IMR-90 (cell line): Measurements from ENCODE around the gene SLIT3. TPM values are rescaled to one million over a fixed set of nuclear protein-coding genes. Genes with fewer than 3 reads are reported as not detected.

Experiments
- ATAC-seq: fragments of 200-7000 bp; cut with Tn5 transposase; 2 replicates; pipeline ENCODE4 v1.9.1; 2020; ENCODE audit warnings: low read depth, mild to moderate bottlenecking, moderate library complexity
- BruUV-seq: library from RNA; stranded (reverse); fragments of 400-500 nt; replicated peaks from 2 replicates; lab custom pipeline; 2021; lab: Mats Ljungman, UMichigan
- CTCF ChIA-PET: fragments of 300-600 bp; formaldehyde crosslinking; extraction: SDS; loops from one replicate; lab custom pipeline; 2021; ENCODE audit warnings: antibody characterized with exemption; lab: Yijun Ruan, JAX
- POLR2A ChIA-PET: fragments of 300-600 bp; sonication (Branson Sonifier 250); formaldehyde crosslinking; loops from one replicate; lab custom pipeline; 2022; ENCODE audit warnings: antibody characterized with exemption; ENCODE audit not compliant: unreplicated experiment; lab: Charles Lee
- DNase-seq: peaks from one replicate; pipeline ENCODE4 v3.0.0; 2013
- H2AFZ ChIP-seq: replicated peaks from 2 replicates; pipeline ENCODE3; 2013; ENCODE audit warnings: low read length, mild to moderate bottlenecking; ENCODE audit not compliant: poor library complexity
- H2AK5ac ChIP-seq: 2 replicates; pipeline ENCODE4 v1.6.1; 2013; ENCODE audit warnings: low read depth, low read length, inconsistent platforms
- H2AK9ac ChIP-seq: replicated peaks from 2 replicates; pipeline ENCODE3; 2013; ENCODE audit warnings: mild to moderate bottlenecking, low read depth, low read length, moderate library complexity; ENCODE audit not compliant: poor library complexity
- H2BK120ac ChIP-seq: 2 replicates; pipeline ENCODE4 v1.6.1; 2013; ENCODE audit warnings: low read depth, low read length, inconsistent platforms
- H2BK15ac ChIP-seq: 3 replicates; pipeline ENCODE4 v1.6.1; 2013; ENCODE audit warnings: low read depth, low read length, inconsistent platforms
- H2BK20ac ChIP-seq: 2 replicates; pipeline ENCODE4 v1.6.1; 2013; ENCODE audit warnings: low read depth, mild to moderate bottlenecking, inconsistent platforms, low read length, moderate library complexity
- H2BK5ac ChIP-seq: 2 replicates; pipeline ENCODE4 v1.6.1; 2013; ENCODE audit warnings: mild to moderate bottlenecking, low read depth, low read length, inconsistent platforms; ENCODE audit not compliant: poor library complexity, severe bottlenecking
- H3K14ac ChIP-seq: replicated peaks from 2 replicates; pipeline ENCODE4 v1.6.1; 2013; ENCODE audit warnings: low read depth, low read length, inconsistent platforms
- H3K18ac ChIP-seq: 2 replicates; pipeline ENCODE4 v1.6.1; 2013; ENCODE audit warnings: low read depth, low read length, control low read depth
- H3K23ac ChIP-seq: 2 replicates; pipeline ENCODE4 v1.6.1; 2013; ENCODE audit warnings: low read depth, low read length, inconsistent platforms
- H3K27ac ChIP-seq: 2 replicates; pipeline ENCODE4 v1.5.1; 2013; ENCODE audit warnings: mild to moderate bottlenecking, control low read depth, low read length; ENCODE audit not compliant: insufficient read depth
- H3K27me3 ChIP-seq: 2 replicates; pipeline ENCODE4 v1.6.1; 2013; ENCODE audit warnings: low read length; ENCODE audit not compliant: control insufficient read depth, insufficient read depth
- H3K36me3 ChIP-seq: 2 replicates; pipeline ENCODE4 v1.6.1; 2013; ENCODE audit warnings: low read length, mixed read lengths; ENCODE audit not compliant: control insufficient read depth, insufficient read depth
- H3K4ac ChIP-seq: 2 replicates; pipeline ENCODE4 v1.6.1; 2013; ENCODE audit warnings: low read depth, low read length, inconsistent platforms
- H3K4me1 ChIP-seq: 2 replicates; pipeline ENCODE4 v1.6.1; 2013; ENCODE audit warnings: low read length, mixed read lengths; ENCODE audit not compliant: control insufficient read depth, insufficient read depth
- H3K4me2 ChIP-seq: 2 replicates; pipeline ENCODE4 v1.6.1; 2013; ENCODE audit warnings: low read depth, mild to moderate bottlenecking, control low read depth, low read length, moderate library complexity
- H3K4me3 ChIP-seq: 2 replicates; pipeline ENCODE4 v1.5.1; 2013; ENCODE audit warnings: low read depth, mild to moderate bottlenecking, control low read depth, low read length, moderate library complexity; ENCODE audit not compliant: insufficient read depth
- H3K56ac ChIP-seq: 2 replicates; pipeline ENCODE4 v1.6.1; 2013; ENCODE audit warnings: low read length, inconsistent platforms; ENCODE audit not compliant: insufficient read depth; ENCODE audit errors: extremely low read depth
- H3K79me1 ChIP-seq, 2 experiments: 2 replicates each; pipeline ENCODE4 v1.6.1; 2013; ENCODE audit warnings: low read length in 2 of 2, inconsistent platforms in 1 of 2, low read depth in 1 of 2
- H3K9ac ChIP-seq: 2 replicates; pipeline ENCODE4 v1.6.1; 2013; ENCODE audit warnings: low read depth, low read length, control low read depth
- H3K9me1 ChIP-seq: 2 replicates; pipeline ENCODE4 v1.6.1; 2013; ENCODE audit warnings: low read length, inconsistent platforms; ENCODE audit not compliant: insufficient read depth
- H3K9me3 ChIP-seq: 2 replicates; pipeline ENCODE4 v1.6.1; 2013; ENCODE audit warnings: low read length; ENCODE audit not compliant: control insufficient read depth, insufficient read depth
- H4K20me1 ChIP-seq: 2 replicates; pipeline ENCODE4 v1.6.1; 2013; ENCODE audit warnings: low read length, inconsistent platforms; ENCODE audit not compliant: insufficient read depth
- H4K5ac ChIP-seq: 2 replicates; pipeline ENCODE4 v1.6.1; 2013; ENCODE audit warnings: mild to moderate bottlenecking, low read depth, low read length, control low read depth
- H4K8ac ChIP-seq, 2 experiments: 2 replicates each; pipeline ENCODE4 v1.6.1; 2013; ENCODE audit warnings: low read depth in 2 of 2, low read length in 2 of 2, control low read depth in 1 of 2, inconsistent platforms in 1 of 2
- H4K91ac ChIP-seq: 2 replicates; pipeline ENCODE4 v1.6.1; 2013; ENCODE audit warnings: low read depth, low read length, inconsistent platforms; ENCODE audit not compliant: insufficient read depth
- BHLHE40 ChIP-seq: fragments of 150-350 bp; IDR thresholded peaks from 2 replicates; pipeline ENCODE4 v1.6.1; 2016; ENCODE audit warnings: mild to moderate bottlenecking, low read depth, low read length
- MAZ ChIP-seq: IDR thresholded peaks from 2 replicates; pipeline ENCODE4 v1.6.1; 2012; ENCODE audit warnings: low read depth, mild to moderate bottlenecking, low read length, improper control_type of control experiment, moderate library complexity, borderline replicate concordance
- NFE2L2 ChIP-seq: fragments of 150-350 bp; IDR thresholded peaks from 2 replicates; pipeline ENCODE4 v1.6.1; 2016; ENCODE audit warnings: low read depth, mild to moderate bottlenecking, low read length
- WGBS, 2 experiments: methylation state at CpG; one replicate each; pipeline versions ENCODE4 v1.1.5 to v1.1.7; 2013; ENCODE audit warnings: missing lambda C conversion rate in 2 of 2; ENCODE audit not compliant: insufficient read length in 1 of 2; ENCODE audit errors: extremely low coverage in 2 of 2; 5-methylcytosine and 5-hydroxymethylcytosine counted together
- dilution Hi-C: fragments of 300-500 bp; cut with HindIII; formaldehyde crosslinking; loops from one replicate; pipeline ENCODE4 v1.14.3; 2018; ENCODE audit warnings: low sequenced_read_pairs; ENCODE audit not compliant: unreplicated experiment
- in situ Hi-C: fragments of 300-500 bp; cut with MboI; formaldehyde crosslinking; loops from 3 replicates; pipeline ENCODE4 v1.14.3; 2019; ENCODE audit warnings: low sequenced_read_pairs, inconsistent platforms, mixed read lengths
- intact Hi-C: fragments of 100-400 bp; cut with micrococcal nuclease; formaldehyde crosslinking; loops from 2 replicates; pipeline ENCODE4 v1.10.0; 2022
- polyA plus RNA-seq, 3 experiments: library from polyadenylated mRNA; depleted of rRNA; stranded (reverse); fragments of >200 nt; gene quantifications; 2 replicates each; pipeline ENCODE4 v1.2.3, GENCODE V29; 2012; ENCODE audit warnings: low replicate concordance in 1 of 3
- total RNA-seq: library from RNA; depleted of rRNA; stranded (reverse); fragments of >200 nt; gene quantifications from 2 replicates; pipeline ENCODE4 v1.2.3, GENCODE V29; 2012

SLIT3 gene
- total and polyA plus RNA-seq, 2 of the 4 experiments (the other 2 are of a cell fraction): 0.18 to 0.50 TPM

DNA sequence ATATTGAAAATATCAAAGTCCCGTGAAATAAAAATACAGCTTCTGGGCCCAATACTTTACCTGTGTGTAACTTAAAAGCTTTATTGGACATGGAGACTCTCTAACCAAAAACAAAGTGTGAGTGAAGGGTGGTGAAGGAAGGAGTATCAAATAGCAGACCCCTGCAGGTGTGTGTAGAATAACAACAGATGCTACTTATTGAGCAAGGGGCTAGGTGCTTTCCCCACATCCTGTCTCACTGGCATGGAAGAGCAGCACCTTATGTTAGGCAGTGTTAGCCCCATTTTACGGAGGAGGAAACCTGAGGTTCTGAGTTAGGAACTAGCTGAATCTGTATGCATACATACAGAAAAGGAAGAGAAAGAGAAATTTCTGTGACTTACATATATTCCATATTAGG is 21.8 kb downstream of the SLIT3 start:
- Histone ChIP-seq H3K56ac (no peak overlapping the region), H3K4ac (no peak overlapping the region), H2AFZ (no peak overlapping the region), H3K79me1 (no peaks in the 10 kb centered on the region), H3K4me3 (no peak overlapping the region), H2AK5ac (no peak overlapping the region), H3K4me2 (no peak overlapping the region), H4K8ac (no peak overlapping the region), H3K4me1 (no peaks in the 10 kb centered on the region), H3K9me1 (no peaks in the 10 kb centered on the region), H2BK5ac (no peak overlapping the region), H2BK15ac (no peak overlapping the region), H4K5ac (no peak overlapping the region), H3K27me3 (no peaks in the 10 kb centered on the region), H3K14ac (no peak overlapping the region), H3K23ac (no peak overlapping the region), H2BK20ac (no peak overlapping the region), H3K9me3 (no peaks in the 10 kb centered on the region), H3K36me3 (no peaks in the 10 kb centered on the region), H4K91ac (no peak overlapping the region), H4K20me1 (no peaks in the 10 kb centered on the region), H3K9ac (no peak overlapping the region), H3K27ac (no peak overlapping the region), H2BK120ac (no peak overlapping the region), H2AK9ac (no peak overlapping the region), H3K18ac (no peak overlapping the region)
- no CpG with 5 or more reads among the region's 2 CpGs for WGBS, 2 experiments
- CTCF ChIA-PET: no interaction called here
- intact Hi-C loops: no loop called here
- in situ Hi-C loops: loop anchor here (25.0 kb wide), 1 partner anchor 1017 kb away; no protein-coding TSS in a partner anchor
- DNase-seq: no peak
- no TSS peak for BruUV-seq
- ATAC-seq: no peak
- dilution Hi-C loops: no loop called here
- POLR2A ChIA-PET: no interaction called here
- TF ChIP-seq BHLHE40: no peak
- TF ChIP-seq NFE2L2: no peak
- no peak for TF ChIP-seq MAZ
